ENCODE results near the gene ARL16. TPM values are rescaled to one million over a fixed set of nuclear protein-coding genes. Genes with fewer than 3 reads are reported as not detected.

Gene ARL16
- polyA plus RNA-seq, 1 donor (not counting 4 experiments of a cell fraction or from before 2014, with no cell fraction given): 48.7 TPM

DNA sequence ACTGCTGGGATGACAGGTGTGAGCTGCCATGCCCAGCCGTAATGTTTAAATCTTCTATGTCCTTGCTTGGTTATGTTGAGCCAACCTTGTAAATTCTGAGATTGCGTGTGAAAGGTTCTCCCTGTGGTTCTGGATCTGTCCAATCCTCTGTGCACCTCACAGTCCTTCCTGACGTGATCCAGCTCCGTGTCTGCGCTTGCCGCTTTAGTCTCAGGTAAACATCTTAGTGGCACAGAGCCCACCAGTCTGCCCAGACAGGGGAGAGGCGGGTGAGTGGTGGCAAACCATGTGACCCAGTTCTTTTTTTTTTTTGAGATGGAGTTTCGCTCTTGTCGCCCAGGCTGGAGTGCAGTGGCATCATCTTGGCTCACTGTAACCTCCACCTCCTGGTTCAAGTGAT is 42.4 kb upstream of the ARL16 start:
- Histone ChIP-seq H4K20me1 (ENCODE audit: control insufficient read depth, extremely low read depth, insufficient read depth, low read length) (no peaks in the 10 kb centered on the region), H2AFZ (ENCODE audit: control insufficient read depth, low read length) (no peak overlapping the region), H3K9me3 (ENCODE audit: control insufficient read depth, low read depth, low read length) (no peaks in the 10 kb centered on the region), H3K4me2 (ENCODE audit: control insufficient read depth, extremely low read depth, insufficient read depth, low read depth, low read length) (no peak overlapping the region), H3K27me3 (ENCODE audit: control insufficient read depth, extremely low read depth, insufficient read depth, low read length) (no peaks in the 10 kb centered on the region), H3K27ac (ENCODE audit: control insufficient read depth, insufficient read depth, low read length) (no peak overlapping the region), H3K4me3 (ENCODE audit: control insufficient read depth in 2 of 3, extremely low read depth in 1 of 3, insufficient read depth in 2 of 3, low read depth in 1 of 3, low read length in 3 of 3) (no peak overlapping the region), H3K36me3 (ENCODE audit: control insufficient read depth in 2 of 2, extremely low read depth in 1 of 2, insufficient read depth in 2 of 2, low read length in 2 of 2) (no peaks in the 10 kb centered on the region), H3K79me2 (ENCODE audit: control insufficient read depth, insufficient read depth, low read length) (no peaks in the 10 kb centered on the region), H3K9me1 (ENCODE audit: control insufficient read depth, extremely low read depth, insufficient read depth, low read length) (no peaks in the 10 kb centered on the region), H3K4me1 (ENCODE audit: control insufficient read depth, extremely low read depth, insufficient read depth, low read length) (peaks cover 28% of the 10 kb centered on the region), H3K9ac (ENCODE audit: control insufficient read depth, extremely low read depth, insufficient read depth, low read length) (no peak overlapping the region)
- dilution Hi-C loops (cut with MboI; ENCODE audit: extremely low pct_ligation_motif_present, low sequenced_read_pairs): no loop called here
- DNase-seq (ENCODE audit: low read depth, low spot score): no peak
- TF ChIP-seq EZH2 (IDR thresholded peaks at IDR 0.05; ENCODE audit: low read length): no peak
- TF ChIP-seq, protein P1, sequence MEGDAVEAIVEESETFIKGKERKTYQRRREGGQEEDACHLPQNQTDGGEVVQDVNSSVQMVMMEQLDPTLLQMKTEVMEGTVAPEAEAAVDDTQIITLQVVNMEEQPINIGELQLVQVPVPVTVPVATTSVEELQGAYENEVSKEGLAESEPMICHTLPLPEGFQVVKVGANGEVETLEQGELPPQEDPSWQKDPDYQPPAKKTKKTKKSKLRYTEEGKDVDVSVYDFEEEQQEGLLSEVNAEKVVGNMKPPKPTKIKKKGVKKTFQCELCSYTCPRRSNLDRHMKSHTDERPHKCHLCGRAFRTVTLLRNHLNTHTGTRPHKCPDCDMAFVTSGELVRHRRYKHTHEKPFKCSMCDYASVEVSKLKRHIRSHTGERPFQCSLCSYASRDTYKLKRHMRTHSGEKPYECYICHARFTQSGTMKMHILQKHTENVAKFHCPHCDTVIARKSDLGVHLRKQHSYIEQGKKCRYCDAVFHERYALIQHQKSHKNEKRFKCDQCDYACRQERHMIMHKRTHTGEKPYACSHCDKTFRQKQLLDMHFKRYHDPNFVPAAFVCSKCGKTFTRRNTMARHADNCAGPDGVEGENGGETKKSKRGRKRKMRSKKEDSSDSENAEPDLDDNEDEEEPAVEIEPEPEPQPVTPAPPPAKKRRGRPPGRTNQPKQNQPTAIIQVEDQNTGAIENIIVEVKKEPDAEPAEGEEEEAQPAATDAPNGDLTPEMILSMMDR (optimal IDR thresholded peaks at IDR 0.05 in 1 of 3, IDR thresholded peaks at IDR 0.05 in 1 of 3, conservative IDR thresholded peaks at IDR 0.05 in 1 of 3; ENCODE audit: extremely low read depth in 1 of 3, insufficient read depth in 2 of 3, low read length in 3 of 3): no peak
- FAIRE-seq: no peak

DNA sequence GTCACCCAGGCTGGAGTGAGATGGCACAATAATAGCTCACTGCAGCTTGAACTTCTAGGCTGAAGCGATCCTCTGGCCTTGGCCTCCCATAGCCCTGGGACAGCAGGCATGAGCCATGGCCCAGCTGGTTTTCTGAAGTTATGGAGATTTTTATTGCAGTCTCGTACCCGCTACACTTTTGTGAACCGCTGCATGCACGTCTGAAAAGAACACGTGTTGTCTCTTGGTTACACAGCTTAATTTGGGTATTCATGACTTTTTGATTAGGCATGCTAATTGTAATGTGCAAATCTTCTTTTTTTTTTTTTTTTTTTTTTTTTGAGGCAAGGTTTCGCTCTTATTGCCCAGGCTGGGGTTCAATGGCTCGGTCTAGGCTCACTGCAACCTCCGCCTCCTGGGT is 41.8 kb upstream of the ARL16 start:
- Histone ChIP-seq H4K20me1 (ENCODE audit: control insufficient read depth, extremely low read depth, insufficient read depth, low read length) (no peaks in the 10 kb centered on the region), H3K79me2 (ENCODE audit: control insufficient read depth, insufficient read depth, low read length) (no peaks in the 10 kb centered on the region), H3K27me3 (ENCODE audit: control insufficient read depth, extremely low read depth, insufficient read depth, low read length) (no peaks in the 10 kb centered on the region), H3K27ac (ENCODE audit: control insufficient read depth, insufficient read depth, low read length) (no peak overlapping the region), H2AFZ (ENCODE audit: control insufficient read depth, low read length) (no peak overlapping the region), H3K4me2 (ENCODE audit: control insufficient read depth, extremely low read depth, insufficient read depth, low read depth, low read length) (no peak overlapping the region), H3K4me3 (ENCODE audit: control insufficient read depth in 2 of 3, extremely low read depth in 1 of 3, insufficient read depth in 2 of 3, low read depth in 1 of 3, low read length in 3 of 3) (no peak overlapping the region), H3K4me1 (ENCODE audit: control insufficient read depth, extremely low read depth, insufficient read depth, low read length) (peaks cover 27% of the 10 kb centered on the region), H3K9me3 (ENCODE audit: control insufficient read depth, low read depth, low read length) (no peaks in the 10 kb centered on the region), H3K9me1 (ENCODE audit: control insufficient read depth, extremely low read depth, insufficient read depth, low read length) (no peaks in the 10 kb centered on the region), H3K36me3 (ENCODE audit: control insufficient read depth in 2 of 2, extremely low read depth in 1 of 2, insufficient read depth in 2 of 2, low read length in 2 of 2) (no peaks in the 10 kb centered on the region), H3K9ac (ENCODE audit: control insufficient read depth, extremely low read depth, insufficient read depth, low read length) (no peak overlapping the region)
- dilution Hi-C loops (cut with MboI; ENCODE audit: extremely low pct_ligation_motif_present, low sequenced_read_pairs): no loop called here
- FAIRE-seq (no peak), DNase-seq (ENCODE audit: low read depth, low spot score) (no peak)
- TF ChIP-seq EZH2 (IDR thresholded peaks at IDR 0.05; ENCODE audit: low read length): no peak
- TF ChIP-seq, protein P1 (optimal IDR thresholded peaks at IDR 0.05 in 1 of 3, IDR thresholded peaks at IDR 0.05 in 1 of 3, conservative IDR thresholded peaks at IDR 0.05 in 1 of 3; ENCODE audit: extremely low read depth in 1 of 3, insufficient read depth in 2 of 3, low read length in 3 of 3): no peak

All from keratinocyte (primary cell).